HUDEP-2 (cell line): ENCODE results near the gene SEMA3E.

Experiments
- DNase-seq, 76 experiments: peaks; one replicate each; lab custom pipeline; 2025; ENCODE audit not compliant: unreplicated experiment in 76 of 76; lab: John Stamatoyannopoulos, UW

The SEMA3E gene

DNA sequence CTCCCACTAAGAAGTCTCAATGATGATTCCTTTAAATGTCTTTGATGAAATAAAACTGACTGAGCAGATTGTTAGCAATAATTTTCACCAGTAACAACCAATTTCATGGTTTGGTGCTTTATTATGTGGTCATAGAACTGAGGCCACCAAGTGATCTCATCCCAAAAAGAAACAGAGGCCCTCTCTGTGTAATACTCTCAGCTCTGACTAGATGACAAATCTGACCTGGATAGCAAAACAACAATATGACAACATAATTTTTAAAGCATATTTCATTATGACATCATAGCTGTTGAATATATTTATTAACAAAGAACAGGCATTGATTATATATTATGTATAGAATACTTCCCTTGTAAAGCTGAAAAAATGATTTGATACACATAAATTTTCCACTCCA lies 5.9 kb downstream of the SEMA3E start:
- no peak for DNase-seq

DNA sequence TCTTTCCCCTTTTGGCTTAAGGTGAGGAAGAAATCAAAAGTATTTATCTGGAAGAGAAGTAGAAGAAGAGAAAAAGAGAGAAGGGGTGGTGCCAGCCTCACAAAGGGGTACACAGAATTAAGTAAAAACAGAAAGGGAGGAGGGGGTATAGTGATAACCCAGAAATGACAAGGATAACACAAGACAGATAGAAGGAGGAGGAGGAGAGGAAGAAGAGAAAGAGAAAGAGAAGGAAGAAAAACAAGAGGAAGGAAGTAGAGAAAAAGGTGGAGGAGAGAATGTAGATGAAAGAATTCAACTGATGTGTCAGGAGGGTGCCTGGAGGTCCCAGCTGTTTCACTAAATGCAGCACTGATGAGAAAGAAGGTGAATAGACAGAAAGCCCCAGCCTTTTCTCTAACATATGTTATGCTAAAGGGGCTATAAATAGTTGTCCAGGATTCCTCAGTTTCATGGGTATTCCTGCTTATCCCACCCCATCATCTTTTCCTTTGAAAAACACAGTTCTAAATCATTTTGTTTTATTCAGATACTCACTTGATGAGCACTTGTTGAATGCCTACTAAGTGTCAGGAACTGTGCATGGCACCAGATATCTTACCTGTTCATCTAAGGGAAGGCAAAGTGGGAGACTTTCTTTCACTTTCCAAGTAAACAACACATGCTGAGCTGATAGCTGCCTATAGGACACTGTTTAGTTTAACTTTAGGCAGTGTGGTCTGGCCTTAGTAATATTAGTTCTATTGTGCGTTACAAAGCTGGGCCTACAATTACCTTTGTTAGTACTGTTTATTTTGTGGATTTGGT lies 8.0 kb downstream of the SEMA3E start:
- no peak for DNase-seq

DNA sequence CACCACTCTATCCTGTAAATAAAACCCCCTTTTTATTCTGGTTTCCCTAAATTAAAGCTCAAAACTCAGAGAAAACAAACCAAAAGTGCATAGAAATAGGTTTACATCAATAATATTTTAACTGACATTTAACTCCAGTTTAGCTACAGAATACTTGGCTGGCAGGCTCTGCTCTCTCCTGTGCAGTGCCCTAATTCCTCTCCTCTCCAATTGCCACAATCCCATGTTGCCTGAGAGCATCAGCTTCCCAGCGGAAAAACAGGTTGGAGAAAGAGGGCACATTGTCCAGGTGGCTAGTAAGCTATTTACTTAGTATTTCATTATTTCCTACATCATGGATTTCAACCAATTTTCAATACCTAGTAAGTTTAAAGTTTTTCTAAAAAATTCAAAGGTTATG lies 8.7 kb downstream of the SEMA3E start:
- no peak for DNase-seq

DNA sequence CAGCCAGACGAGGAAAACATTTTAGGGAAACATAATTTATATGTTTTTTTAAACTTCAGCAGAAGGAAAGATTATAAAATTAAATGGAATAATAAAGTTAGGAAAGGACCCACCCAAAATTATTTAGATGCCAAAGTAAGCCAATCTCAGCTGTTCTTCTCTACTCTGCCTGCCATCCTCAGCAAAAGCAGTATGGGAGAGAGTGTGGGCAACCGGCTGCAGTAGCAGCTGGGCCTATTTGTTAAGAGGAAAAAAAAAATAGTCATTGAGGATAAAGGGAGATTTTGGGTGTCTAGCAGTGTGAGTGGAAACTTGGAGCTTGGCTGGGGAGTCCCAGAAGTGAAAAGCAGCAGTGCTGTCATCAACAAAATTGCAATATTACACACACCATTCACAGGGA lies 15.4 kb downstream of the SEMA3E start:
- DNase-seq: no peak

DNA sequence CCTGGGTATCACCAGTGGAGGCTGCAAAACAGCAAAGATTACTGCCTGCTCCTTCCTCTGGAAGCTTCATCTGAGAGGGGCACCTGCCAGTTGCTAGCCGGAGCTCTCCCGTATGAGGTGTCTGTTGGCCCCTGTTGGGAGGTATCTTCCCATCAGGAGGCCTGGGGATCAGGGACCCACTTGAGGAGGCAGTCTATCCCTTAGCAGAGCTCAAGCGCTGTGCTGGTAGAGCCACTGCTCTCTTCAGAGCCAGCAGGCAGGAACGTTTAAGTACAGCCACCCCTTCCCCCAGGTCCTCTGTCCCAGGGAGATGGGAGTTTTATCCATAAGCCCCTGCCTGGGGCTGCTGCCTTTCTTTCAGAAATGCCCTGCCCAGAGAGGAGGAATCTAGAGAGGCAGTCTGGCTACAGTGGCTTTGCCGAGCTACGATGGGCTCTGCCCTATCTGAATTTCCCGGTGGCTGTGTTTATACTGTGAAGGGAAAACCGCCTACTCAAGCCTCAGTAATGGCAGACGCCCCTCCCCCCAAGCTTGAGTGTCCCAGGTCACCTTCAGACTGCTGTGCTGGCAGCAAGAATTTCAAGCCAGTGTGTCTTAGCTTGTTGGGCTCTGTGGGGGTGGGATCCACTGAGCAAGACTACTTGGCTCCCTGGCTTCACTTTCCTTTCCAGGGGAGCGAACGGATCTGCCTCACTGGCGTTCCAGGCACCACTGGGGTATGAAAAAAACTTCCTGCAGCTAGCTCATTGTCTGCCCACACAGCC lies 19.6 kb downstream of the SEMA3E start:
- no peak for DNase-seq

DNA sequence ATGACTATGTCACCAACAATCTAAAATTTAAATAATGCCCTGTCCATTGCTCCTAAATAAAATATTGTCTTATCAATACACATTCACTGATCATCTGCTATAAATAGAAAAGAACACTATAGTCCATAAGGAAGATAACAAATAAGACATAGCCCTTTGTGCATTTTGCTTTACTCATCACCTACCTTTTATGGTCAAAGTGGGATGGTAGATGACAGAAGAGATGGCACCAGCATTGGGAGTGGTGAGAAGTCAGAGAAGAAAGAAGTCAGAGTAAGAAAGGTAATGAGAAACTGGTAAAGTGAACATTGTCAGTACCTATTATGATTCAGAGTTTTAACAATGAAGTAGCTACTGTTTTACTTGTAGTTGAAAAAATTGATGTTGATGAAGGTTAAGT lies 31.1 kb downstream of the SEMA3E start:
- DNase-seq: no peak

DNA sequence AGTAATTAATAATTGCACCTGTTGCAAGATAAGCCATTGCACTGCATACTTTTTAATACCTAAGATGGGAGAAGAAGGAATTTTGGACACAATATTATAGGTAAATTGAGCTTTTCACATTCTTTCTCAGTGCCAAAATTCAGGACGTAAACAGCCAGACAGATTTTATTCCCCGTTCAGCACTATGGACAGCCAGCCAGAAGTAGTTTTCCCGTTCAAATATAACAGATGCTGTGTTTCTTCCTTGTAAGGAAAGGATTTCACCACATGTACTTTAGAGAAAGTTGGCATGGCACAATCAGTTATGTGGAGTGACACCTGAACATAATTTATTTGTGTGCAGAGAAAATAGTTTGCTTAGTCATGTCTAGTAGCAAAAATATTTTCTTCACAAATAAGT lies 34.8 kb downstream of the SEMA3E start:
- no peak for DNase-seq

DNA sequence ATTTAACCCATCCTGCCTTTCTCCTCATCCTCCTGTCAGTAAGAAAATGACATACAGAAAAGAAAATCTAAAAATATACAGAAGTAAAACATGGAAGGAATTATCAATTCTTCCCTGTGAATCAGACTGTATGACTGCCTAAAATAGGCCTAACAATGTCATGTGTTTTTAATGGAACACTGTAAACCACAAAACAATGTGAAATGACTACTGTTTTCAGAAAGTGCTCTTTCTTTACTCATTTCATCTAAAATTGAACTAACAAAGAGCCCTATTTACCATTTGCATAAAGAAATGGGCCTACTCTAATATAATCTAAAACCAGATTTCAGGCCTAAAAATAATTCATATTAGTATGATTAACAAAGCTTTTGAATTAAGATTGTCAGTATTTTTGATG lies 35.7 kb downstream of the SEMA3E start:
- no peak for DNase-seq

DNA sequence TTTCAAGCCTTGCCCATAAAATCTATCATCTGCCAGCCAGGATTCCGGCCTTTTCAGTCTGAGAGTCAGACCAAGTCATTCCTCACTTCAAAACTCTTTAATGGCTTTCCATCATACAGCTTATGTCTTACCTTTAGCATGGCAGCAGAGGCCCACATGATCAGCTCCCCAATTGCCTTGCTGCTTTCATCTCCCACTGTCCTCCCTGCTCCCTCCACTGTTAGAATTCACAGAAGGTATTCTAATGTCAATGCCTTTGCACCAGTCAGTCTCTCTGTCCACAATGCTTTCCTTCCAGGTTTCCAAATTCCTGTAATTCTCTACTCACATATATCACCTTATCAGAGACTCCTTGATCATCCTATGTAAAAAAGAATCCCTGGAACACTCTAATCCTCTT lies 37.2 kb downstream of the SEMA3E start:
- no peak for DNase-seq

DNA sequence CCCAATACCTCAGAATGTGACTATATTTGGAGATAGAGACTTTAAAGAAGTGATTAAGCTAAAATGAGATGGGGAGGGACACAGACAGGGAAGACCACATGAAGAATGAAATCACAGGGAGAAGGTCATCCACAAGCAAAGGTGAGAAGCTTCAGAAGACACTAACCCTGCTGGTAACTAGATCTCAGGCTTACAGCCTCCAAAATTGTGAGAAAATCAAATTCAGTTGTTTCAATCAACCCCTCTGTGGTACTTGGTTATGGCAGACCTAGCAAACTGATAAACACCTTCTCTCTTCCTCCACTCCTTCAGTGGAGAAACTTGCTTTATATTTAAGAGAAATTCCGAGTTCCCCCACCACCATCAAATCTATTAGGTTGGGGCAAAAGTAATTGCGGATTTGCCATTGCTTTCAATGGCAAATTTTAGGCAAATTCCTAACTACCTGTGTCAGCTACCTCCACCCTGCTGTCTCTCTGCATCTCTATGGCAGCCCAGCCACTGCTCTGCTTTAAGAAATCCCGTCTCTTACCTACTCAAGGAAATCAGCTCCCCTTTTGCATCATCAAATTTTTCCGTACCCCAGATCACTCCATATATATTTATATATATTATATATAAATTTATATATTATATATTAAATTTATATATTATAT lies 38.2 kb downstream of the SEMA3E start:
- no peak for DNase-seq

DNA sequence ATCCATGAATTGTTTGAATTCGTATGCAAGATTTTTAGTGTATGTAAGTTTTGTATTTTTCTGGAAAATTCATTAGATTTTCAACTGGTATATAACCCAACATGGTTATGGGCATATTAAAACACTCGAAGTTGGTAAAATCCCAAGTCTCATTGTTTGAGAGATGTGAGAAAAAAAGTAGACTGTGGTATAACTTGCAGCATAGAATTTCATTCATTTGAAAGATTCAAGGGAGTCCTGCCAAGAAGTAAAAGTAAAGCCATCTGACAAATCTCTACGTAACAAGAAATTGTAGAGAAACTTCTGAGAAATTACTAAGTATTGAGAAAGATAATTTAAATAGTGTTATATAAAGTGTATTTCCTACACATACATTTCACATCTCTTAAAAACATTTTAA lies 40.2 kb downstream of the SEMA3E start:
- no peak for DNase-seq

DNA sequence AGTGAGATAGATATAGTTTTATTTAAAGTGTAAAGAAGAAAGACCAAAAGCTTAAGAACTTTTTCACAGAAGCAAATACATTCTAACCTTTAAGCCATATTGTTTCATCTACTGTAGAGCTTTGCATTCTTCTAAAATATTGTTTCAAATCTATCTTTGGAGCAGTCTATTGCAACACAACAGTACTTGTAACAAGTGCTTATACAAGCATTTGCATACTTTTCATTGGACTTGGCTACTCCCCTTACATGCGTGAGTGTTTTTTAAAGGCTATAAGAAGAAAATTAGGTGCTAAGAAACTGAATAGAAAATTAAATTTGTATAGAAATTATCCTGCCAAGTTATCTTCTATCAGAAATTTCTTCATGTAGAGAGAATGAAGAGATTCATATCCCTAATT lies 45.3 kb downstream of the SEMA3E start:
- DNase-seq: no peak

DNA sequence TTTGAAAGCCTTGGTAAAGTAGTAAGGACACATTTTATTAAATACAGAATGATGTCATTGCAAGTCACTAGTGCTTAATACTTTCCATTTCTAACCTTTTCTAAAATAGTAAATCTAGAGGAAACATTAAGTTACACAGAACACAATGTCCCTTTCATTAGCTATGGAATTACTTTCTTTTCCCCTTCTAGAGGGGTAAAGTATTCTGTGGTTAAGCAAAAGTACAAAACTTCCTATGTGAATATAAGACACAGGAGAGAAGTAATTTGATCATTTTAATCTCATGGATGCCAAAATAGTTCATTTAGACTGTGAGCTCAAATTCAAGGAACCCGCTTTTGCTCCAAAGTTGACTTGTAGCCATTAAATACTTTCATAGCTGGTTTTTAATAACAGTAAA lies 49.8 kb downstream of the SEMA3E start:
- no peak for DNase-seq

DNA sequence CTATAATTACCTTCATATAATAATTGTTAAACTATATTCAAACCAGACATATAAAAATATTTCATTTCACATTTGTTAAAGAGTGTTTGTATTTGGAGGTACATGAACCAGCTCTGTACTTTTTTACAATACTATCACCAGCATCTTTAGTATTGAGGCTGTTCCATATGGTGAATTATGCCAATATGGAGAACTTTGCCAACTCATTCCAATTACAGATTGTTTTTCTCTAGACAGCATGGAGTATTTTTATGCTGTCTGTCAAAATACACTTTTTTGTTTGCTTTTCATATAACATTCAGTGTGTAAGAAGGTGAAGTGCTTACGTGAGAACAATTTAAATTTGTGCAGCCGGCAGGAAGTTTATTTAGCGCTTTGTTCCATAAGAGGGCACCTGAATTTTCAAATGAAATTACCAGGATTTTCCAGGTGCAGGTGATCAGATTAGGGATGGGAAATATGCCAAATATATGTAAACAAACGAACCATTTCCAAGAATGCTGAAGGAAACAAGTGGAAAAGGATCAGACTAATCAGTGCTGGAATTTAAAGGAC lies 54.9 kb downstream of the SEMA3E start:
- DNase-seq: no peak

DNA sequence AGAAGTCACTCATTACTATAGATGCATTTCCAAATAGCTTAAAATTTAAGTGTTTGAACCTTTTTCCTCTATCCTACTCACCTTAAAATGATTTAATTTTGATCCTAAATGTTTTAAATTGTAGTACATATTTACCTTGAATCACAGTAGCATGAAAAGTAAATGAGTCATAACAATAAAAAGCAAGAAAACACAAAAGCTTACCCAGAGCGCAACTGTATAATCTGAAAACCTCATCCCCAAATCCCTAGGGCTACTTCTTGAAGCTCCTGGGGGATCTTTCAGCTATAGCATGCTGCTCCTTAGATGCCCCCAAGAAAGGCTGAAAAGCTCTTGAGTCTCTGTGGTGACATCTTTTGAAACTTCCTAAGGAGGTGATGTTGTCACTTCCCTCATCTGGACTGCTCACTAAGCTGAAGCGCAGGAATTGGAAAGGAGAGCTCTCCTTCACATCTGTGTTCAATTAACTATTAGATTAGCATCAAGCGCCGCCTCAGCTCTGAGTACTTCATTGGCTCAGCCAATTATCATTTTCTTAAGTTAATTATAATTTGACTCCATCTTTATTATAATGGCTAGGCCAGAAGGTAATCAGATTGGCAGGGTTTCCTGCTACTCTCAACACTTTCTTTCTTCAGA lies 60.2 kb downstream of the SEMA3E start:
- DNase-seq: no peak

DNA sequence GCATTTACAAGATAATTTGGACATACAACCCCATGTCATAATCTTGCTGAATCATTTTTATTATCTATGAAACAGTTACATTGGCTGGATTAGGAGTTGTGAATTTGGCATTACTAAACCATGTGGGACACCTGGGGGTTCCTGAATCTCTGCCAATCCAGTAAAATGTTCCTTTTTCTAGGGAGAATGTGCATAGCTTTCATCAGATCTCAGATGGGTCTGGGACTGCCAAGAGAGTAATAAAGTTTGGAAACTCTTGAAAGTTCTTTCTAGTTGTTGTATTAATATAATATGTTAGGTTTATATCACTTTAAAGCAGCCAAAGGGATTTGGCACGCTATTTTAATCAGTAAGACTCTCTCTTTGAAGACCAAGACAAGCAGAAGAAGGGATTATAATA lies 62.7 kb downstream of the SEMA3E start:
- no peak for DNase-seq

DNA sequence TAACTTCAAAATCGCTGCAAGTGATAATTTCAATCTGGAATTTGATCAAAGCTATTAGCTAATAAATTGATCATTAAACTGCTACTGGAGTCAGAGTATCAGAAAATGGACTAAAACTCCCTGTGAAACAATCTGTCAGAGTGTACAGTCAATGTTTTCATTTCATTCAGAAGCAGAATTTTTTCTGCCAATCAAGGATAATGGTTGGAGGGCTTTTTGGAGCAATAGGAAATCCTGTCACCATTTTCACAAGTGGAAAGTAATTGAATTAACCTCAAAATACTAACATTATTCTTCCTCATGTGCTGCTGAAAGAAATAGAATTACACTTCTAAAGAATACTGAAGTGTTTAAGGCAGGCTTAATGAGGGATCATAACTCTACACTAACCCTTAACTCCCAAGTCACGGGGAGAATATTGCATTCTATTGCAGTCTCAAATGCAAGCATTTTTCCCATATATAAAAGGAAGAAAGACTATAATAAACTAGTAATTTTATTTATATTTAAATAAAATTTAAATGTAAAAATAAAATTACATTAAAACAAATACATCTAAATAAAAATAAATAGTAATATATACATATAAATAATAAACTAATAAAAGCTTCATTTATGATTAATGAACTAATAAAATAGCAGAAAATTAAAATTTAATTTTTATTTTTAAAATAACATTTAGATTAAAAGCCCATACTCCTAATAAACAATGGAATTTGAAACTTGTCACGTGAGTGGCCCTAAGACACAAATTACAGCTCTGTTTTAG lies 67.1 kb downstream of the SEMA3E start:
- DNase-seq: no peak

DNA sequence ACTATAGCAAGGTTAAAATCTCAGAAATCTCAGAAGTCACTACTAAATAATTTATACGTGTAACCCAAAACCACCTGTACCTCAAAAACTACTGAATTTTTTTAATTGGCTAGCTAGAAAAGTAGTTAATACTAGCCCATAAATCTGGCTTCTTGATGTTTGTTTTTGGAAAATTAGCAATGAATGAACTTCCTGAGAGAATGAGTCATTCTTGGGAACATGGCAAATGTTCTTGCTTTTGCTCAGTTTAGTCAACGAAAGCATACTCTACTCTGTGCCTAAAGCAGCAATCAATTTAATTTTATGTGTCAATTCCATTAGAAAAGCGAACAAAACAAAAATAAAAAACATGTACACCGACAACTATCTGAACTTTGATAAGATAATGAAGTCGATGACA lies 69.2 kb downstream of the SEMA3E start:
- no peak for DNase-seq

DNA sequence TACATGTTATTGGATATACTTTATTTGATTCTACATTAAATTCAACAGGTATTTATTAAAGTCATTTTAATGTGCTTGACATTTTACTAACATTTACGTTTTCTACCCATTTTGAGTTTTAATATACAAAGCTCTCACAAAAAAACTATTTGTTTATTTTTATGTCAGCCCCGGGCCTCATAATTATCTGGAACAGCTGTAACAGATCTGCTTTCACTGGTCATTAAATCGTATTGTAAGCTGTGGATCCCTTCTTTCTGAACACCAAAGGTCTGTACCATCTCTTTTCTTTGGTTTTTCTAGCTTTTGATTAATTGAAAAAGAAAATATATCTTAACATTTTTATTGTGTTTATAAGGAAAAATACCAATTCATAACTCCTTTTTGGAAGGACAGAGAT lies 73.5 kb downstream of the SEMA3E start:
- DNase-seq: no peak

DNA sequence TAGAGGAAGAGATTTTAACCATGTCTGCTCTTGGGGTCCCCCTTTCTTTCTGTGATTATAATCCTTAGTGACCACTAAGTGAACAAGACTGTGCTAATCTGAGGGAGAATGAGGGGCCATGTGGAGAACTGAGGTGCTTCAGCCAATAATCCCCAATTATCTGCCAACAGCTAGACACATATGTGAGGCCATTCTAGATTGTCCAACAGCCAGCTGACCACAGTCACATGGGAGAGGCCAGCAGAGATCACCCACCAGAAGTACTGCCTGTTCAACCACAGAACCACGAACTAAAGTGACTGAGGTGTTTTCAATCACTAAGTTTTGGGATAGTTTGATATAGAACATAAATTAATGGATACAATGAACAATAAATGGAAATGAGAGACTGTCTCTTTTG lies 74.3 kb downstream of the SEMA3E start:
- DNase-seq: peak in 7 of 76 experiments; percentile 5 to 43 (median 29)
